Chondrocyte (in vitro differentiated cells): ENCODE results near the gene BANP. TPM values are rescaled to one million over a fixed set of nuclear protein-coding genes. Genes with fewer than 3 reads are reported as not detected.

Experiments used
- DNase-seq: peaks from one replicate; pipeline ENCODE4 v3.0.0; 2021; ENCODE audit warnings: mixed read lengths, low spot score
- H3K27ac Mint-ChIP-seq: one replicate; pipeline ENCODE4 v1.8.0; 2021; ENCODE audit warnings: mild to moderate bottlenecking, moderate library complexity, mixed read lengths; ENCODE audit not compliant: unreplicated experiment
- H3K27me3 Mint-ChIP-seq: 2 replicates; pipeline ENCODE4 v1.8.0; 2021; ENCODE audit warnings: low read depth, mixed read lengths
- H3K36me3 Mint-ChIP-seq: 2 replicates; pipeline ENCODE4 v1.8.0; 2021; ENCODE audit warnings: low read depth, mixed read lengths
- H3K4me1 Mint-ChIP-seq: 2 replicates; pipeline ENCODE4 v1.8.0; 2021; ENCODE audit warnings: low read depth, mild to moderate bottlenecking, mixed read lengths
- H3K4me3 Mint-ChIP-seq: one replicate; pipeline ENCODE4 v1.8.0; 2021; ENCODE audit warnings: mild to moderate bottlenecking, moderate library complexity, mixed read lengths; ENCODE audit not compliant: unreplicated experiment
- H3K9me3 Mint-ChIP-seq: 2 replicates; pipeline ENCODE4 v1.8.0; 2021; ENCODE audit warnings: low read depth, mixed read lengths
- total RNA-seq: library from RNA; stranded (reverse); gene quantifications from 3 replicates; pipeline ENCODE4 v1.2.1, GENCODE V29; 2021
- TF ChIP-seq, protein P1 (sequence below): fragments of 200-600 bp; sonication (generic); IDR thresholded peaks from 2 replicates; pipeline ENCODE4 v1.5.0; 2021; ENCODE audit warnings: antibody characterized with exemption, mild to moderate bottlenecking, moderate library complexity

The BANP gene
- total RNA-seq, 1 donor from 2014 or later, result 15.0 TPM

DNA sequence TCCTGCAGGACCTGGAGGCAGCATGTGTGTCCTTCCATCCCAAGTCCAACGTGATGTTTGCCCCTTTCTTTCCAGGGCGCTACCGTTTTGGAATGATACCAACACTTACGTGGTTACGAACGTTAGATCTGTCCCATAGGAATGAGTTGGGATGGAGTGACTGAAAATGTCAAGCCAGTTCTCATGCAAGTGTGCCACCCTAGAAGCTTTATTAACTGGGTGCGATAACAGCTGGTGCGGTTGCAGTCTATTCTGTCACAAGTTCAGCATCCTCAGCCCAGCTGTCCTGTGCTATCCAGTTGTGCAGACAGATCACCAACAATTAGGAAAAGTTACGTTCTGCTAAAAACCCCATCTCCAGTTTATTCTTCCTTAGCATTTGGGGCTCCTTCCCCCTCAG is 52.5 kb downstream of the BANP start:
- TF ChIP-seq, protein P1, sequence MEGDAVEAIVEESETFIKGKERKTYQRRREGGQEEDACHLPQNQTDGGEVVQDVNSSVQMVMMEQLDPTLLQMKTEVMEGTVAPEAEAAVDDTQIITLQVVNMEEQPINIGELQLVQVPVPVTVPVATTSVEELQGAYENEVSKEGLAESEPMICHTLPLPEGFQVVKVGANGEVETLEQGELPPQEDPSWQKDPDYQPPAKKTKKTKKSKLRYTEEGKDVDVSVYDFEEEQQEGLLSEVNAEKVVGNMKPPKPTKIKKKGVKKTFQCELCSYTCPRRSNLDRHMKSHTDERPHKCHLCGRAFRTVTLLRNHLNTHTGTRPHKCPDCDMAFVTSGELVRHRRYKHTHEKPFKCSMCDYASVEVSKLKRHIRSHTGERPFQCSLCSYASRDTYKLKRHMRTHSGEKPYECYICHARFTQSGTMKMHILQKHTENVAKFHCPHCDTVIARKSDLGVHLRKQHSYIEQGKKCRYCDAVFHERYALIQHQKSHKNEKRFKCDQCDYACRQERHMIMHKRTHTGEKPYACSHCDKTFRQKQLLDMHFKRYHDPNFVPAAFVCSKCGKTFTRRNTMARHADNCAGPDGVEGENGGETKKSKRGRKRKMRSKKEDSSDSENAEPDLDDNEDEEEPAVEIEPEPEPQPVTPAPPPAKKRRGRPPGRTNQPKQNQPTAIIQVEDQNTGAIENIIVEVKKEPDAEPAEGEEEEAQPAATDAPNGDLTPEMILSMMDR, result no peak
- peaks cover 27% of the 10 kb centered on the region for H3K36me3 Mint-ChIP-seq
- no peak overlapping the region for H3K27ac Mint-ChIP-seq

DNA sequence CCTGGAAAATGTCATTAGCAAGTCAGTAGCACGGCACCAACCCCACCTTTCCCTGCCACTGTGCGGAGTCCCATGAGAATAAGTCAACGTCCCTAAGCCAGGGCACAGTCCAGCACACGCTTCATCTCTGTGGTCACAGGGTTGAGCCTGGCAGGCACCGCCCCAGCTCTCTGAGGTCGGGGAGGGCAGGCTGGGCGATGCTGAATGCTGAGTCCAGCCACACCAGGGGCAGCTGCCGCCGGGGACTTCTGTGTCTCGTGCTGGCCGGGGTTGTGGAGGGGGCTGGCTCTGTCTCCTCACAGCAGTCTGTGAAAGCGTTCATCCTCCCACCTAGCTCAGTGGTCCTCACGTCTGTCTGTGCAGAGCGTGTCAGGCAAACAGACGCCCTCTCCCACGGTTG is 53.2 kb downstream of the BANP start:
- TF ChIP-seq, protein P1, result no peak
- H3K36me3 Mint-ChIP-seq, result peaks cover 31% of the 10 kb centered on the region
- peak; percentile 72 for DNase-seq
- H3K4me1 Mint-ChIP-seq, result no peaks in the 10 kb centered on the region
- no peak overlapping the region for H3K4me3 Mint-ChIP-seq
- no peaks in the 10 kb centered on the region for H3K9me3 Mint-ChIP-seq
- H3K27ac Mint-ChIP-seq, result no peak overlapping the region
- H3K27me3 Mint-ChIP-seq, result no peaks in the 10 kb centered on the region

More for the DNA sequence above, 52.5 kb downstream of the BANP start:
- Mint-ChIP-seq H3K4me3 (no peak overlapping the region), H3K27me3 (no peaks in the 10 kb centered on the region), H3K4me1 (no peaks in the 10 kb centered on the region), H3K9me3 (no peaks in the 10 kb centered on the region)
- DNase-seq, result no peak

DNA sequence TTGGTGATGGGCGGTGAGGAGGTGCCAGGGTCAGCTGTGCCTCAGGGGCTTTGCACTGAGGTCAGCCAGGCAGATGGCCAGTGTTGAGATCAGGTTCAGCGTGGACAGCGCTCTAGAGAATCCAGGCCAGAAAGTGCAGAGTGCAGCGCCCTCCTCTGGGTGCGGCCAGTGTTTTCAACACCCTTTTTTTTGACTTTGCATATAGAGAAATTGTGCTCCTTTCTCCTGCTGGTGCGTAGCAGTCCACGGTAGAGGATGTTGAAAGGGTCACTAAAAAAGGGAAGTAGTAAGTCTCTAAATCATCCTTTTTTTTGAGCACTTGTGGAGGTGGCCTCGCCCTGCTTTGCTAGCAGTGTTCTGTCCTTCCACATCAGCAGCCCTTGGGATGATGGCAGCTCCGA is 53.9 kb downstream of the BANP start:
- peaks cover 38% of the 10 kb centered on the region for H3K36me3 Mint-ChIP-seq
- H3K27ac Mint-ChIP-seq, result no peak overlapping the region
- DNase-seq, result no peak

DNA sequence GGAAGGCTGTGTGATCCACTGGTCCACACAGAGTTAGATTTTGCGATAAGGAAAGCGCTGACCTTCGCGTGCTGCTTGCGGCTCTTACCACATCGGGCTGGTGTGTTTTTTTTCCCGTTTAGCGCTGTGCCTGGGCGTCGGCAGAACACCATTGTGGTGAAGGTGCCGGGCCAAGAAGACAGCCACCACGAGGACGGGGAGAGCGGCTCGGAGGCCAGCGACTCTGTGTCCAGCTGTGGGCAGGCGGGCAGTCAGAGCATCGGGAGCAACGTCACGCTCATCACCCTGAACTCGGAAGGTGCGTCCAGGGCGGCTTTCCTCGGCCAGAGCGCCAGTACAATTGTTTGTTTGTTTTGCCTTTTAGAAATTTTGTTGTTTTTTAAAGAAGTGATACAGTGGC is 54.7 kb downstream of the BANP start:
- no peak overlapping the region for H3K4me3 Mint-ChIP-seq
- H3K27me3 Mint-ChIP-seq, result no peaks in the 10 kb centered on the region
- no peaks in the 10 kb centered on the region for H3K9me3 Mint-ChIP-seq
- H3K36me3 Mint-ChIP-seq, result peaks cover 44% of the 10 kb centered on the region
- H3K27ac Mint-ChIP-seq, result no peak overlapping the region
- TF ChIP-seq, protein P1, result no peak
- peaks cover 4% of the 10 kb centered on the region for H3K4me1 Mint-ChIP-seq
- DNase-seq, result peak; percentile 68

More for the DNA sequence above, 53.9 kb downstream of the BANP start:
- H3K9me3 Mint-ChIP-seq, result no peaks in the 10 kb centered on the region
- TF ChIP-seq, protein P1, result peak; percentile 57
- H3K4me3 Mint-ChIP-seq, result no peak overlapping the region
- H3K4me1 Mint-ChIP-seq, result peaks cover 3% of the 10 kb centered on the region
- no peaks in the 10 kb centered on the region for H3K27me3 Mint-ChIP-seq

DNA sequence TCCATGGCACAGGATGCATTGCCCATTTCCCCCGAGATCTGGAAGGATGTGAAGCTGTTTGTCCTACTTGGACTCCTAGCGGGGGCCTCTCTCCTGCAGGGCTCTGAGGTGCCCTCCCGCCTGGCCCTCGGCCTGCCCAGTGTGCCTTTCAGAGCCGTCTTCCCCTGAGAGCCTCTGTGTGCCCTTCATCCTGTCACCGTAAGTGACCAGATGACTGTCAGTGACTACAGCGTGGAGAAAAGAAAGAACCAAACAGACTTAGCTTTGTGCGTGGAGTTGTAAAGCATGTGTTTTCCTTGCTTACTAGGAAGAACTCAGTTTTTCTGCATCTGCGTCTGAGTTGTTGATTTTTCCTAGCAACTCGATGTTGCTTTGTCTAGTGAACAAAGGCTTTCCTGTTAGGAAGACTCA is 56.1 kb downstream of the BANP start:
- Mint-ChIP-seq H3K27me3 (no peaks in the 10 kb centered on the region), H3K9me3 (no peaks in the 10 kb centered on the region), H3K27ac (no peak overlapping the region), H3K4me1 (peaks cover 4% of the 10 kb centered on the region), H3K36me3 (peaks cover 42% of the 10 kb centered on the region), H3K4me3 (no peak overlapping the region)
- DNase-seq, result no peak
- TF ChIP-seq, protein P1, result no peak
